NCI-H2029 (cell line): ENCODE data around the gene ZNF160.
"Not testable (repeated sequence)": the region's sequence is repeated elsewhere in the genome, so short reads cannot be mapped to it uniquely, and the experiment has no call there.

Source experiments
- DNase-seq: peaks from one replicate; lab custom pipeline; 2025; lab: John Stamatoyannopoulos, UW

Gene ZNF160

GRCh38 chr19:53103234-53104203 is at the start of gene ZNF160:
ZNF160 (minus strand) TSS chr19:53103422; CDS start chr19:53086276, 17,146 bp downstream.
- DNase-seq, result peak; percentile 87

GRCh38 chr19:53147645-53148044 is 44.4 kb upstream of the ZNF160 start:
- DNase-seq, result no peak

GRCh38 chr19:53140351-53140750 is 37.1 kb upstream of the ZNF160 start:
- DNase-seq, result no peak

- DNase-seq, result no peak
These were observed 33.2 kb upstream of the ZNF160 start for GRCh38 chr19:53136432-53136831.

- no peak for DNase-seq
These were observed 29.1 kb upstream of the ZNF160 start, which contains the start of gene ZNF415 for GRCh38 chr19:53132141-53132991. ZNF415 (minus strand) TSS chr19:53132910; CDS start chr19:53122676, 10,234 bp downstream.

- DNase-seq, result no peak
These were observed 28.5 kb upstream of the ZNF160 start for GRCh38 chr19:53131727-53132126.

- DNase-seq, result no peak
These were observed 27.9 kb upstream of the ZNF160 start for GRCh38 chr19:53131085-53131590.

- DNase-seq, result no peak
These were observed 27.3 kb upstream of the ZNF160 start for GRCh38 chr19:53130506-53130905.

- DNase-seq, result not testable (repeated sequence)
These were observed 23.7 kb upstream of the ZNF160 start for GRCh38 chr19:53126733-53127526.

- DNase-seq, result no peak
These were observed 20.2 kb upstream of the ZNF160 start for GRCh38 chr19:53123400-53123799.

- no peak for DNase-seq
These were observed 9.1 kb upstream of the ZNF160 start for GRCh38 chr19:53112286-53112685.

GRCh38 chr19:53109527-53109926 is 6.3 kb upstream of the ZNF160 start:
- no peak for DNase-seq

- peak; percentile 38 for DNase-seq
These were observed 427 bp downstream of the ZNF160 start for GRCh38 chr19:53102756-53103233.

GRCh38 chr19:53102206-53102755 is 941 bp downstream of the ZNF160 start:
- no peak for DNase-seq

GRCh38 chr19:53101518-53101917 is 1.7 kb downstream of the ZNF160 start:
- no peak for DNase-seq

GRCh38 chr19:53098570-53098969 is 4.7 kb downstream of the ZNF160 start:
- not testable (repeated sequence) for DNase-seq

- DNase-seq, result not testable (repeated sequence)
These were observed 6.1 kb downstream of the ZNF160 start for GRCh38 chr19:53096982-53097690.

- DNase-seq, result not testable (repeated sequence)
These were observed 6.6 kb downstream of the ZNF160 start for GRCh38 chr19:53096579-53096978.

- no peak for DNase-seq
These were observed 8.3 kb downstream of the ZNF160 start for GRCh38 chr19:53094754-53095575.
